H9 (cell line): Measurements from ENCODE around the gene DNALI1. TPM values are rescaled to one million over a fixed set of nuclear protein-coding genes. Genes with fewer than 3 reads are reported as not detected.

ENCODE experiments used
- DNase-seq: peaks from one replicate; pipeline ENCODE4 v3.0.0-alpha.2; 2017
- H2AFZ ChIP-seq: one replicate; pipeline ENCODE4 v1.6.1; 2013; ENCODE audit warnings: mild to moderate bottlenecking, low read length, control low read depth, moderate library complexity
- H2AK5ac ChIP-seq: 2 replicates; pipeline ENCODE4 v1.6.1; 2013; ENCODE audit warnings: low read length, control low read depth, mixed read lengths; ENCODE audit not compliant: insufficient read length
- H2BK120ac ChIP-seq: one replicate; pipeline ENCODE4 v1.6.1; 2013; ENCODE audit warnings: low read depth, mild to moderate bottlenecking, low read length, control low read depth, inconsistent platforms; ENCODE audit not compliant: poor library complexity, severe bottlenecking
- H2BK12ac ChIP-seq: 2 replicates; pipeline ENCODE4 v1.6.1; 2013; ENCODE audit warnings: low read length, control low read depth, mixed read lengths, low read depth; ENCODE audit not compliant: insufficient read length
- H2BK15ac ChIP-seq: 2 replicates; pipeline ENCODE4 v1.6.1; 2013; ENCODE audit warnings: low read depth, low read length, control low read depth
- H2BK20ac ChIP-seq: one replicate; pipeline ENCODE4 v1.6.1; 2013; ENCODE audit warnings: low read depth, mild to moderate bottlenecking, low read length, control low read depth, inconsistent platforms; ENCODE audit not compliant: poor library complexity, severe bottlenecking
- H2BK5ac ChIP-seq: 2 replicates; pipeline ENCODE4 v1.6.1; 2013; ENCODE audit warnings: low read length, control low read depth, mixed read lengths; ENCODE audit not compliant: insufficient read length
- H3K14ac ChIP-seq: 2 replicates; pipeline ENCODE4 v1.6.1; 2013; ENCODE audit warnings: low read length, control low read depth; ENCODE audit not compliant: insufficient read depth
- H3K18ac ChIP-seq: 2 replicates; pipeline ENCODE4 v1.6.1; 2013; ENCODE audit warnings: low read depth, mild to moderate bottlenecking, mixed read lengths, low read length, control low read depth; ENCODE audit not compliant: insufficient read length
- H3K23ac ChIP-seq: 2 replicates; pipeline ENCODE4 v1.6.1; 2013; ENCODE audit warnings: low read length, control low read depth, mixed read lengths, low read depth; ENCODE audit not compliant: insufficient read length
- H3K23me2 ChIP-seq: 2 replicates; pipeline ENCODE4 v1.6.1; 2013; ENCODE audit warnings: low read depth, mild to moderate bottlenecking, mixed read lengths, low read length, control low read depth; ENCODE audit not compliant: insufficient read length, poor library complexity, severe bottlenecking
- H3K27ac ChIP-seq: 2 replicates; pipeline ENCODE4 v1.5.1; 2013; ENCODE audit warnings: low read length, control low read depth, mixed read lengths, low read depth; ENCODE audit not compliant: insufficient read length
- H3K27me3 ChIP-seq: 2 replicates; pipeline ENCODE4 v1.6.1; 2013; ENCODE audit warnings: low read length, control low read depth, inconsistent platforms; ENCODE audit not compliant: insufficient read depth
- H3K4ac ChIP-seq: 2 replicates; pipeline ENCODE4 v1.6.1; 2013; ENCODE audit warnings: low read depth, mild to moderate bottlenecking, control low read depth, inconsistent platforms, low read length, moderate library complexity
- H3K4me1 ChIP-seq: 2 replicates; pipeline ENCODE4 v1.6.1; 2013; ENCODE audit warnings: low read length, control low read depth, inconsistent platforms; ENCODE audit not compliant: insufficient read depth
- H3K4me2 ChIP-seq: 2 replicates; pipeline ENCODE4 v1.6.1; 2013; ENCODE audit warnings: low read length, control low read depth, mixed read lengths; ENCODE audit not compliant: insufficient read length, insufficient read depth
- H3K56ac ChIP-seq: 2 replicates; pipeline ENCODE4 v1.6.1; 2013; ENCODE audit warnings: low read depth, mild to moderate bottlenecking, mixed read lengths, low read length, control low read depth; ENCODE audit not compliant: insufficient read length
- H3K79me1 ChIP-seq: 2 replicates; pipeline ENCODE4 v1.6.1; 2013; ENCODE audit warnings: low read depth, mild to moderate bottlenecking, moderate library complexity, low read length, control low read depth, inconsistent platforms; ENCODE audit not compliant: insufficient read depth, poor library complexity, severe bottlenecking
- H3K79me2 ChIP-seq: 2 replicates; pipeline ENCODE4 v1.6.1; 2013; ENCODE audit warnings: low read length, control low read depth, inconsistent platforms; ENCODE audit not compliant: insufficient read depth
- H3K9ac ChIP-seq: 2 replicates; pipeline ENCODE4 v1.6.1; 2013; ENCODE audit warnings: low read length, control low read depth, mixed read lengths; ENCODE audit not compliant: insufficient read length; ENCODE audit errors: extremely low read depth
- H3K9me3 ChIP-seq: one replicate; pipeline ENCODE4 v1.6.1; 2013; ENCODE audit warnings: low read depth, low read length, inconsistent platforms; ENCODE audit not compliant: control insufficient read depth
- H3T11ph ChIP-seq: one replicate; pipeline ENCODE4 v1.6.1; 2013; ENCODE audit warnings: mild to moderate bottlenecking, low read length, control low read depth, inconsistent platforms
- H4K20me1 ChIP-seq: one replicate; pipeline ENCODE4 v1.6.1; 2013; ENCODE audit not compliant: control insufficient read depth, insufficient read length, insufficient read depth
- H4K5ac ChIP-seq: 2 replicates; pipeline ENCODE4 v1.6.1; 2013; ENCODE audit warnings: low read depth, mild to moderate bottlenecking, mixed read lengths, low read length, control low read depth; ENCODE audit not compliant: insufficient read length
- H4K8ac ChIP-seq: replicated peaks from 2 replicates; pipeline ENCODE4 v1.6.1; 2013; ENCODE audit warnings: low read length, control low read depth, mixed read lengths, low read depth; ENCODE audit not compliant: insufficient read length
- H4K91ac ChIP-seq: 2 replicates; pipeline ENCODE4 v1.6.1; 2013; ENCODE audit warnings: low read depth, mild to moderate bottlenecking, moderate library complexity, mixed read lengths, low read length, control low read depth; ENCODE audit not compliant: insufficient read length
- H3K27ac Mint-ChIP-seq, 3 experiments: 2 replicates in 2 of 3; 3 replicates in 1 of 3; pipeline ENCODE4 v1.8.0; 2020 to 2021; ENCODE audit warnings: mixed read lengths in 3 of 3, mild to moderate bottlenecking in 1 of 3, moderate library complexity in 1 of 3
- H3K27me3 Mint-ChIP-seq: 2 replicates; pipeline ENCODE4 v1.8.0; 2021; ENCODE audit warnings: low read depth, mild to moderate bottlenecking, moderate library complexity, mixed read lengths
- H3K36me3 Mint-ChIP-seq, 3 experiments: 2 replicates in 2 of 3; 3 replicates in 1 of 3; pipeline ENCODE4 v1.8.0; 2020 to 2021; ENCODE audit warnings: low read depth in 3 of 3, mixed read lengths in 3 of 3; ENCODE audit not compliant: insufficient read depth in 1 of 3
- H3K4me1 Mint-ChIP-seq, 2 experiments: 2 replicates each; pipeline ENCODE4 v1.8.0; 2020; ENCODE audit warnings: mixed read lengths in 2 of 2
- H3K4me3 Mint-ChIP-seq, 2 experiments: 2 replicates in 1 of 2; 3 replicates in 1 of 2; pipeline ENCODE4 v1.8.0; 2020 to 2021; ENCODE audit warnings: mild to moderate bottlenecking in 2 of 2, mixed read lengths in 2 of 2, moderate library complexity in 1 of 2
- H3K9me3 Mint-ChIP-seq, 2 experiments: 2 replicates in 1 of 2; 3 replicates in 1 of 2; pipeline ENCODE4 v1.8.0; 2020; ENCODE audit warnings: mild to moderate bottlenecking in 2 of 2, mixed read lengths in 2 of 2, moderate library complexity in 1 of 2
- CTCF ChIP-seq: fragments of 200-600 bp; sonication (generic); conservative IDR thresholded peaks from 3 replicates; pipeline ENCODE4 v1.8.0; 2021; ENCODE audit warnings: antibody characterized with exemption, mild to moderate bottlenecking
- WGBS: extraction: QIAGEN DNeasy Blood & Tissue Kit; methylation state at CpG from one replicate; pipeline ENCODE4 v1.1.7; 2013; ENCODE audit warnings: missing lambda C conversion rate, low lambda C conversion rate, mixed read lengths; ENCODE audit not compliant: insufficient read length; ENCODE audit errors: extremely low coverage; 5-methylcytosine and 5-hydroxymethylcytosine counted together
- total RNA-seq: library from RNA; stranded (reverse); gene quantifications from 2 replicates; pipeline ENCODE4 v1.2.1, GENCODE V29; 2021

Gene DNALI1
- total RNA-seq, 1 experiment from 2014 or later, result 18.0 TPM

DNA sequence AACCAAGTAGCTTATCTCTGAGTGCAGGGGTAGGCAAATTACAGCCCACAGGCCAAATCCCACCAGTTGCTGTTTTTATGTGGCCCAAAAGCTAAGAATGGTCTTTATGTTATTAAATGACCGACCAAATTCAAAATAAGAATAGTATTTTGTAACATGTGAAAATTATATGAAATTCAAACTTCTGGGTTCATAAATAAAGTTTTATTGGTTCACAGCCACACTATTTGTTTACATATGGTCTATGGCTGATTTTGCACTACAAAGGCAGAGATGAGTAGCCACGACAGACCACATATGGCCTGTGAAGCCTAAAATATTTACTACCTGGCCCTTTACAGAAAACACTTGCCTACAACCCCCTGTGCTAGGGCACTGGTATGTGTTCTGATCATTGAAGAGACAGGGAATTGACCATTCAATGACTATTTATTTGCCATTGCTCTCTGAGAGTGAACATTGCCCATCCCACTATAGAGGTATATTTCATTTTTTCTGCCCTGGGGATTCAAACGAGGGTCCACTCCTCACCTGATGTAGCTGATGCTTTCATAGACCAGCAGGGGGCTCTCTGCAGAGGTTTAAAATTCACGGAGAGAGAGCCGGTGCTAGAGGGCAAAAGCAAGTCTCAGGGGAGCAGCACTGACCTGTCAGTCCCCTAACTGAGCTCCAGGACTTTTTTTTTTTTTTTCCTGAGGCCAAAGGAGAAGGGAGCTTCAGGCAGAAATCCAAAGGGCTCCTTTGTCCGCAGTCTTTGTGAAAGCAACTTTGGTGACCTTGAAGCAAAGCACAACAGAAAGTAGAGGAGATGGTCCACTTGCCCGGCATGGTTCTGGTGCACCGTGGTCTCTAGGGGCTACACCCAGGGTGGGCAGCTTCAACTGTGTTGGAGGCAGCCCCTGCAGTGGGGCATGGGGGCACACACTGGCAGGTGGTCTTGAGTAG lies 46.3 kb downstream of the DNALI1 start:
- Histone ChIP-seq H3K4me1 (no peaks in the 10 kb centered on the region), H3K27me3 (no peaks in the 10 kb centered on the region), H2BK5ac (no peak overlapping the region), H2AFZ (no peak overlapping the region), H2AK5ac (no peak overlapping the region), H3K18ac (no peak overlapping the region), H3K23ac (no peak overlapping the region), H3K79me2 (no peaks in the 10 kb centered on the region), H4K8ac (no peak overlapping the region), H3K4ac (no peak overlapping the region), H3T11ph (no peak overlapping the region), H4K91ac (no peak overlapping the region), H3K79me1 (no peaks in the 10 kb centered on the region), H3K56ac (no peak overlapping the region), H2BK120ac (no peak overlapping the region), H3K23me2 (no peaks in the 10 kb centered on the region), H2BK15ac (no peak overlapping the region), H4K20me1 (no peaks in the 10 kb centered on the region), H4K5ac (no peak overlapping the region), H2BK12ac (no peak overlapping the region), H3K27ac (no peak overlapping the region), H3K4me2 (no peak overlapping the region), H3K9ac (no peak overlapping the region), H2BK20ac (no peak overlapping the region), H3K9me3 (no peaks in the 10 kb centered on the region), H3K14ac (no peak overlapping the region)
- peak; percentile 57 for DNase-seq
- Mint-ChIP-seq H3K36me3 (no peaks in the 10 kb centered on the region), H3K27ac (no peak overlapping the region; a peak in 1 of 7 replicates), H3K9me3 (no peaks in the 10 kb centered on the region), H3K4me3 (no peak overlapping the region), H3K4me1 (no peaks in the 10 kb centered on the region), H3K27me3 (peaks cover 26% of the 10 kb centered on the region)
- TF ChIP-seq CTCF, result peak; percentile 80
- WGBS, result no CpG with 5 or more reads among the region's 8 CpGs
